Thoracic aorta (tissue), 2 donors: Measurements from ENCODE around the gene ZBTB11. TPM values are rescaled to one million over a fixed set of nuclear protein-coding genes. Genes with fewer than 3 reads are reported as not detected.
"Not testable (repeated sequence)": the region's sequence is repeated elsewhere in the genome, so short reads cannot be mapped to it uniquely, and the experiment has no call there.

Experiments
- ATAC-seq: fragments of 150-250 bp; one replicate; pipeline ENCODE4 v1.8.0; 2017; ENCODE audit warnings: low read depth; ENCODE audit not compliant: insufficient number of reproducible peaks, low FRiP score
- DNase-seq: peaks from one replicate; pipeline ENCODE4 v3.0.0-alpha.2; 2020; ENCODE audit warnings: low spot score
- H3K27ac ChIP-seq, 2 donors: fragments of 200-600 bp; sonication (generic); 1 replicate in 1 of 2; 2 replicates in 1 of 2; pipeline ENCODE4 v1.5.1; 2016; ENCODE audit warnings: mild to moderate bottlenecking in 2 of 2, moderate library complexity in 2 of 2
- H3K27me3 ChIP-seq: fragments of 200-600 bp; sonication (generic); replicated peaks from 2 replicates; pipeline ENCODE4 v1.6.0; 2016; ENCODE audit warnings: mild to moderate bottlenecking; ENCODE audit not compliant: insufficient read depth
- H3K36me3 ChIP-seq: fragments of 200-600 bp; sonication (generic); one replicate; pipeline ENCODE4 v1.5.1; 2016
- H3K4me1 ChIP-seq, 2 donors: fragments of 200-600 bp; sonication (generic); 1 replicate in 1 of 2; 2 replicates in 1 of 2; pipeline versions ENCODE4 v1.5.1 to v1.6.0; 2016; ENCODE audit warnings: low read depth in 2 of 2, mild to moderate bottlenecking in 1 of 2; ENCODE audit not compliant: control insufficient read depth in 1 of 2
- H3K4me3 ChIP-seq: fragments of 200-600 bp; sonication (generic); 2 replicates; pipeline ENCODE4 v1.5.1; 2016; ENCODE audit warnings: mild to moderate bottlenecking
- H3K9me3 ChIP-seq: fragments of 200-600 bp; sonication (generic); 2 replicates; pipeline ENCODE4 v1.5.1; 2016
- CTCF ChIP-seq: fragments of 200-600 bp; sonication (generic); IDR thresholded peaks from one replicate; pipeline ENCODE4 v1.5.1; 2019; ENCODE audit warnings: antibody characterized with exemption
- total RNA-seq, 2 donors: library from RNA; depleted of rRNA; stranded (reverse); fragments of >200 nt; gene quantifications; one replicate each; pipeline versions ENCODE4 v1.1.0 to v1.2.3, GENCODE V29; 2016

The ZBTB11 gene
- total RNA-seq, 2 donors from 2014 or later = 17.7 to 26.6 TPM

GRCh38 chr3:101703169-101703568, 26.2 kb upstream of the ZBTB11 start:
- no peaks in the 10 kb centered on the region for H3K4me1 ChIP-seq
- H3K27me3 ChIP-seq = no peaks in the 10 kb centered on the region
- no peaks in the 10 kb centered on the region for H3K36me3 ChIP-seq
- ATAC-seq (no peak), DNase-seq (no peak)
- no peak overlapping the region for H3K4me3 ChIP-seq
- no peak for TF ChIP-seq CTCF
- H3K9me3 ChIP-seq = no peaks in the 10 kb centered on the region
- H3K27ac ChIP-seq = no peak overlapping the region

GRCh38 chr3:101702726-101703125, 25.8 kb upstream of the ZBTB11 start:
- Histone ChIP-seq H3K9me3 (no peaks in the 10 kb centered on the region), H3K4me3 (no peak overlapping the region), H3K27ac (no peak overlapping the region), H3K36me3 (no peaks in the 10 kb centered on the region), H3K4me1 (no peaks in the 10 kb centered on the region), H3K27me3 (no peaks in the 10 kb centered on the region)
- DNase-seq (no peak), ATAC-seq (no peak)
- TF ChIP-seq CTCF = no peak

GRCh38 chr3:101701696-101702634, 25.0 kb upstream of the ZBTB11 start:
- no peak for TF ChIP-seq CTCF
- no peak for ATAC-seq
- H3K4me1 ChIP-seq = no peaks in the 10 kb centered on the region
- no peaks in the 10 kb centered on the region for H3K27me3 ChIP-seq
- no peaks in the 10 kb centered on the region for H3K36me3 ChIP-seq
- H3K9me3 ChIP-seq = no peaks in the 10 kb centered on the region
- no peak overlapping the region for H3K27ac ChIP-seq
- DNase-seq = no peak
- H3K4me3 ChIP-seq = no peak overlapping the region

GRCh38 chr3:101695779-101696372, 18.9 kb upstream of the ZBTB11 start:
- H3K9me3 ChIP-seq = no peaks in the 10 kb centered on the region
- no peak overlapping the region for H3K27ac ChIP-seq
- peaks cover 0 to 12% of the 10 kb centered on the region in 2 donors for H3K4me1 ChIP-seq
- TF ChIP-seq CTCF = peak; percentile 84
- no peaks in the 10 kb centered on the region for H3K36me3 ChIP-seq
- no peak overlapping the region for H3K4me3 ChIP-seq
- ATAC-seq (no peak), DNase-seq (no peak)
- H3K27me3 ChIP-seq = no peaks in the 10 kb centered on the region

- H3K4me3 ChIP-seq, ATAC-seq, DNase-seq, H3K36me3 ChIP-seq, H3K9me3 ChIP-seq, H3K27ac ChIP-seq, H3K27me3 ChIP-seq: not testable (repeated sequence)
- H3K4me1 ChIP-seq = peaks cover 0 to 12% of the 10 kb centered on the region in 2 donors
Measured at GRCh38 chr3:101694836-101695235, 17.9 kb upstream of the ZBTB11 start.
